Measurements from ENCODE around the gene PLK3.

Gene PLK3

GRCh38 chr1:44853201-44853600 is 53.0 kb downstream of the PLK3 start:
- in situ Hi-C loops (cut with MboI; ENCODE audit: low sequenced_read_pairs), result no loop called here

DNA sequence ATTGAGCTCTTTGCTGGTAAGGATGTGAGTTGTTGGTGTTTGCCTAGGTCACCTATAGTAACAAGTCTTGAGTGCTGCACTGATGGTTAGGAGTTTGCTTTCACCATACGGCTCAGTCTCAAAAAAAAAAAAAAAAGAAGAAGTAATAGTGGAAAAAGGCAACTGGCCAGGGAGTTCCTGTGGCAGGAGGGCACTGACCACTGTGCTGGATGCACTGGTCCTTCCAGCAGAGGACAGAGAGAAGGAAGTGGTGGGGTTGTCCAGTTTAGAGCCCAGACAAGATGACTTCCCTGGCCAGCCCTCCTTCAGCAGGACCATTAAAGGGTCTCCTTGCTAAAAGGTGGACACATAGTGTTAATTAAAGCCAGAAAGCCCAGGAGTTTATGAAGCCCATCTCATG is 54.8 kb downstream of the PLK3 start:
- in situ Hi-C loops (cut with MboI; ENCODE audit: low sequenced_read_pairs), result no loop called here
